GM18508 (cell line): ENCODE results near the gene SP6.
A peak's percentile ranks its signal among the peaks of the same experiment; 100 is the strongest.

Experiments used
- ATAC-seq: cut with Tn5 transposase; IDR thresholded peaks from one replicate; pipeline ENCODE4 v1.9.1; 2021; ENCODE audit warnings: moderate number of reproducible peaks; ENCODE audit not compliant: insufficient read depth, unreplicated experiment

SP6 gene

GRCh38 chr17:47850692-47851573 is at the start of gene SP6:
Gene SP6 (minus strand): TSS chr17:47851163. CDS start chr17:47848429, 2,734 bp downstream.
- ATAC-seq, result no peak

- ATAC-seq, result no peak
Observed at GRCh38 chr17:47899643-47900042, 48.7 kb upstream of the SP6 start.

GRCh38 chr17:47898241-47898640 is 47.3 kb upstream of the SP6 start:
- no peak for ATAC-seq

- ATAC-seq, result no peak
Observed at GRCh38 chr17:47897561-47897960, 46.6 kb upstream of the SP6 start.

GRCh38 chr17:47896672-47897490 is 45.9 kb upstream of the SP6 start:
- ATAC-seq, result no peak

GRCh38 chr17:47895856-47896671 is 45.1 kb upstream of the SP6 start, which contains the start of gene SP2:
Gene SP2 (plus strand): TSS chr17:47896236. CDS start chr17:47896287, 51 bp downstream.
- ATAC-seq, result peak; percentile 88

- no peak for ATAC-seq
Observed at GRCh38 chr17:47895347-47895855, 44.4 kb upstream of the SP6 start.

GRCh38 chr17:47894498-47895346 is 43.8 kb upstream of the SP6 start:
- no peak for ATAC-seq

GRCh38 chr17:47891545-47892088 is 40.7 kb upstream of the SP6 start:
- ATAC-seq, result no peak

GRCh38 chr17:47889734-47890529 is 39.0 kb upstream of the SP6 start:
- no peak for ATAC-seq

- ATAC-seq, result no peak
Observed at GRCh38 chr17:47888293-47888692, 37.3 kb upstream of the SP6 start.

- no peak for ATAC-seq
Observed at GRCh38 chr17:47884905-47885730, 34.2 kb upstream of the SP6 start.

- no peak for ATAC-seq
Observed at GRCh38 chr17:47884427-47884740, 33.4 kb upstream of the SP6 start.

GRCh38 chr17:47883589-47884426 is 32.8 kb upstream of the SP6 start:
- no peak for ATAC-seq

- ATAC-seq, result no peak
Observed at GRCh38 chr17:47882695-47883588, 32.0 kb upstream of the SP6 start.

GRCh38 chr17:47882247-47882646 is 31.3 kb upstream of the SP6 start:
- ATAC-seq, result no peak
